ENCODE measurements around the gene TMEM196. TPM values are rescaled to one million over a fixed set of nuclear protein-coding genes. Genes with fewer than 3 reads are reported as not detected.

TMEM196 gene
- not detected in 2 replicates for total RNA-seq

DNA sequence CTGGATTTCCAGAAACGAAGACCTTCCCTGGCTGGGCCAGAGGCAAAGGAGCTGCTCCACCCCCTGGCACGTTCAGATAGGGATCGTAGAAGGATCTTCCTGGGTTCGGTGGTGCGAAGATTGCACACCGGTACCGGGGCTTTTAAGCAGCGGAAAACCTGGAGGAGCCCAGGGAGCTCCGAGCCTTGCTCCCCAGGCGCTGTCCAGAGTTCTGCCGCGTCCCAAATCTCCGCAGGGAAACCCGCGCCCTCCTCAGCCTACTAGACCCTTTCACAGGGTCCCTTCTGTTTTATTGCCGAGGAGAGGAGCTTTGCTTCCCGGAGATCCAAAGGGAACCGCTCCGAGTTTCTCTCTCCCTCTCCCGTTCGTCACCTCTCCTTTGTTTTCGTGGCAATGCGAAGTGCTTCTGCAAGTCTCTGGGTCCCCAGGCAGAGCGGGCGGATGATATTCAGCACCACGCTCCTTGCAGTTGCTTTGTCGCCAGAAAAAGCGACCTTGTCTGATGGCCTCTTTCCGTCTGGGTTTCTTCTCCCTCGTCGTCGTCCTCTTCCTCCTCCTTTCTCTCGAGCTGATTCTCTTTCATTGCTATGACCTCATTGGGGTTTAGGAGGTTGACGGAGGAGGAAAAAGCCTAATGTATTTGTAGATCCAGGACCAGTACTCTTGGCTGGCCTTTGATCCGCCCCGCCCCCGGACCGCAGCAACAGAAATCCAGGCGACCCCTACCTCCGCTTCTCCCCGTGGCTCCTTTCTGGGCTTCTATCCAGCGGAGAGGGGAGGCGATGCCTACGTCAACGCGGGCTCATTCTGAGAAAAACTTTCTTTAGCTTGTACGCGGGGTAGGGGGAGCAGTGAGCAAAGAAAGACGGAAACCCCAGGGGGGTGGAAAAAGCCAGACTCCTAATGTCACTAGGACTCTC is at the start of gene TMEM196:
Gene TMEM196 (minus strand): TSS at position 777 of the 920 bp plus-strand sequence. CDS start 921 bp downstream, outside the sequence.

GRCh38 chr7:19708397-19709248 is 64.8 kb downstream of the TMEM196 start, which contains the start of gene POLR1F:
Gene POLR1F, minus strand, starts transcription at chr7:19709037. Its CDS starts 21 bp downstream, at chr7:19709016.

Other genes with a start within 250 kb of the TMEM196 start
- 13.8 and 14.1 TPM in 2 replicates for gene POLR1F, start 64.6 kb downstream of the TMEM196 start, total RNA-seq